K562 (cell line): ENCODE data around the gene CEL. TPM values are rescaled to one million over a fixed set of nuclear protein-coding genes. Genes with fewer than 3 reads are reported as not detected.
A peak's percentile ranks its signal among the peaks of the same experiment; 100 is the strongest.

Experiments
- ASH1L ChIP-seq: fragments of 450-650 bp; IDR thresholded peaks from 2 replicates; pipeline ENCODE4 v1.6.1; 2018; ENCODE audit warnings: borderline replicate concordance, mild to moderate bottlenecking, low read depth; ENCODE audit not compliant: partially characterized antibody
- BRD9 ChIP-seq: fragments of 450-650 bp; IDR thresholded peaks from 2 replicates; pipeline ENCODE4 v1.6.1; 2018; ENCODE audit warnings: low read depth; ENCODE audit not compliant: partially characterized antibody
- CBFB ChIP-seq: sonication (generic); formaldehyde crosslinking; IDR thresholded peaks from 2 replicates; pipeline ENCODE4 v1.4.0; 2020; ENCODE audit warnings: mild to moderate bottlenecking, missing genetic modification reagents
- CC2D1A ChIP-seq: fragments of 450-650 bp; IDR thresholded peaks from 2 replicates; pipeline ENCODE4 v1.6.1; 2017; ENCODE audit warnings: mild to moderate bottlenecking
- ETV6 ChIP-seq, 3 experiments: fragments of 150-350 bp in 1 of 3; sonication (generic) in 1 of 3; formaldehyde crosslinking in 1 of 3; IDR thresholded peaks; 2 replicates each; pipeline versions ENCODE4 v1.6.1 to v1.8.0; 2014 to 2022; ENCODE audit warnings: borderline replicate concordance in 2 of 3, low read depth in 2 of 3, antibody characterized with exemption in 1 of 3, low read length in 1 of 3, mild to moderate bottlenecking in 1 of 3, missing genetic modification reagents in 1 of 3
- GTF2F1 ChIP-seq: IDR thresholded peaks from 2 replicates; pipeline ENCODE4 v1.6.1; 2011; ENCODE audit warnings: low read depth, low read length, improper control_type of control experiment
- HMGN3 ChIP-seq: IDR thresholded peaks from 2 replicates; pipeline ENCODE4 v1.6.1; 2011; ENCODE audit warnings: borderline replicate concordance, low read depth, mild to moderate bottlenecking, mixed read lengths, low read length; ENCODE audit not compliant: insufficient read length; ENCODE audit errors: extremely low read depth
- L3MBTL2 ChIP-seq: fragments of 450-650 bp; IDR thresholded peaks from 2 replicates; pipeline ENCODE4 v1.6.1; 2016; ENCODE audit warnings: mild to moderate bottlenecking, moderate library complexity
- MAX ChIP-seq: sonication (generic); formaldehyde crosslinking; IDR thresholded peaks from 2 replicates; pipeline ENCODE4 v1.9.0; 2022; ENCODE audit warnings: mild to moderate bottlenecking, missing genetic modification reagents
- MLX ChIP-seq, 2 experiments: fragments of 450-650 bp in 1 of 2; sonication (generic) in 1 of 2; formaldehyde crosslinking; conservative IDR thresholded peaks; 2 replicates each; pipeline versions ENCODE4 v1.4.0 to v1.8.1; 2020 to 2022; ENCODE audit warnings: mild to moderate bottlenecking in 1 of 2, missing genetic modification reagents in 1 of 2
- MYNN ChIP-seq, 2 experiments: sonication (generic); formaldehyde crosslinking in 1 of 2; IDR thresholded peaks; 2 replicates each; pipeline versions ENCODE4 v1.5.0 to v1.6.1; 2016 to 2020; ENCODE audit warnings: antibody characterized with exemption in 1 of 2, missing genetic modification reagents in 1 of 2
- NFATC3 ChIP-seq: fragments of 450-650 bp; IDR thresholded peaks from 2 replicates; pipeline ENCODE4 v1.6.1; 2017; ENCODE audit warnings: mild to moderate bottlenecking
- NFXL1 ChIP-seq: fragments of 450-650 bp; formaldehyde crosslinking; IDR thresholded peaks from 2 replicates; pipeline ENCODE4 v1.4.0; 2021; ENCODE audit warnings: mild to moderate bottlenecking
- NR4A1 ChIP-seq, 2 experiments: fragments of 250-450 bp in 1 of 2; fragments of 450-650 bp in 1 of 2; sonication (Bioruptor Pico) in 1 of 2; IDR thresholded peaks; 2 replicates each; pipeline versions ENCODE4 v1.4.0 to v1.6.1; 2016 to 2020; ENCODE audit warnings: mild to moderate bottlenecking in 2 of 2, missing compliant biosample characterization in 1 of 2, missing genetic modification characterization in 1 of 2, moderate library complexity in 1 of 2
- PHB ChIP-seq: fragments of 250-450 bp; sonication (Bioruptor Pico); IDR thresholded peaks from 2 replicates; pipeline ENCODE4 v1.5.0; 2021
- RB1 ChIP-seq: fragments of 450-650 bp; IDR thresholded peaks from 2 replicates; pipeline ENCODE4 v1.6.1; 2017; ENCODE audit warnings: low read depth, mild to moderate bottlenecking
- RBFOX2 ChIP-seq: fragments of 200-400 bp; formaldehyde crosslinking; IDR thresholded peaks from 2 replicates; pipeline ENCODE4 v1.6.1; 2017; ENCODE audit warnings: low read depth, mild to moderate bottlenecking, low read length, moderate library complexity
- SMAD1 ChIP-seq: fragments of 150-350 bp; IDR thresholded peaks from 2 replicates; pipeline ENCODE4 v1.6.1; 2014; ENCODE audit warnings: low read length, low read depth; ENCODE audit not compliant: partially characterized antibody
- SMC3 ChIP-seq: conservative IDR thresholded peaks from 2 replicates; pipeline ENCODE4 v1.6.1; 2011; ENCODE audit warnings: low read depth, low read length, improper control_type of control experiment; ENCODE audit not compliant: insufficient read depth
- VEZF1 ChIP-seq: fragments of 200-800 bp; sonication (Bioruptor generic); IDR thresholded peaks from 2 replicates; pipeline ENCODE4 v1.6.1; 2017; ENCODE audit warnings: missing genetic modification characterization, missing compliant biosample characterization
- ZNF280B ChIP-seq: fragments of 250-450 bp; sonication (Bioruptor Pico); IDR thresholded peaks from 2 replicates; pipeline ENCODE4 v1.5.1; 2021; ENCODE audit warnings: mild to moderate bottlenecking
- polyA plus RNA-seq, 8 experiments: library from polyadenylated mRNA; depleted of rRNA in 4 of 8; stranded (reverse) in 5 of 8; unstranded in 3 of 8; fragments of >200 nt; fragmentation: Nextera tagmentation in 2 of 8; fragmentation: Illumina TruSeq in 1 of 8; extraction: Ambion mirVana in 2 of 8; extraction: Trizol in 1 of 8; gene quantifications; 2 replicates each; pipeline versions ENCODE4 v1.2.1 to v1.2.3, GENCODE V29; 2011 to 2014; ENCODE audit warnings: inconsistent platforms in 1 of 8, missing spikeins in 1 of 8
- total RNA-seq, 7 experiments: library from RNA; depleted of rRNA in 6 of 7; stranded (reverse); fragments of >200 nt in 6 of 7; fragmentation: Illumina TruSeq in 2 of 7; extraction: Trizol in 2 of 7; gene quantifications; 2 replicates each; pipeline versions ENCODE4 v1.2.1 to v1.2.3, GENCODE V29; 2011 to 2021; ENCODE audit warnings: low replicate concordance in 1 of 7

Gene CEL
- total and polyA plus RNA-seq, 9 of the 15 experiments (the other 6 are each of a cell fraction or from before 2014, with no cell fraction given) = 0.09 to 3.0 (median 0.51) TPM; not detected in 2

GRCh38 chr9:133103183-133103986, 41.6 kb downstream of the CEL start (continued):
- 0 out of 2 replicates have a peak, but pooled peaks have one; percentile 11 for TF ChIP-seq RBFOX2
- TF ChIP-seq RB1 = peak; percentile 64; the same call in 1 of the 2 replicates
- no peak for TF ChIP-seq NR4A1 (CRISPR knock-in tag; IDR thresholded peaks at IDR 0.05)
- TF ChIP-seq NR4A1 (tag; IDR thresholded peaks at IDR 0.05) = no peak
- no peak for TF ChIP-seq ZNF280B (CRISPR knock-in tag)
- no peak for TF ChIP-seq HMGN3
- no peak for TF ChIP-seq ETV6 (IDR thresholded peaks at IDR 0.05; ENCODE audit: borderline replicate concordance in 1 of 2, low read depth in 2 of 2, low read length in 1 of 2)
- no peak for TF ChIP-seq ETV6 (CRISPR knock-in tag; IDR thresholded peaks at IDR 0.05; ENCODE audit: borderline replicate concordance)
- no peak for TF ChIP-seq CBFB (CRISPR knock-in tag)
- TF ChIP-seq CC2D1A = peak; percentile 86
- no peak for TF ChIP-seq BRD9
- TF ChIP-seq MLX (CRISPR knock-in tag; conservative IDR thresholded peaks at IDR 0.05) = no peak
- TF ChIP-seq PHB (CRISPR knock-in tag) = no peak
- TF ChIP-seq MAX (CRISPR knock-in tag) = peak; percentile 60
- no peak for TF ChIP-seq NFXL1 (CRISPR knock-in tag)
- peak; percentile 91 for TF ChIP-seq SMC3
- peak; percentile 24; the same call in 1 of the 2 replicates for TF ChIP-seq VEZF1
- TF ChIP-seq L3MBTL2 = peak; percentile 41; the same call in 1 of the 2 replicates
- no peak for TF ChIP-seq SMAD1
- peak; percentile 72; the same call in 1 of the 2 replicates for TF ChIP-seq MYNN (IDR thresholded peaks at IDR 0.05)
- no peak for TF ChIP-seq MYNN (CRISPR knock-in tag; IDR thresholded peaks at IDR 0.05)
- no peak for TF ChIP-seq NFATC3
- no peak for TF ChIP-seq ASH1L
- no peak for TF ChIP-seq GTF2F1
